Cardiac fibroblast (primary cell): ENCODE results near the gene SAP30L.

Source experiments
- DNase-seq, 2 donors: peaks; one replicate each; pipeline versions ENCODE4 v3.0.0 to v3.0.0-alpha.2; 2010; ENCODE audit warnings: low read depth in 2 of 2
- H3K4me3 ChIP-seq, 2 donors: replicated peaks in 1 of 2; 1 replicate in 1 of 2; 2 replicates in 1 of 2; pipeline ENCODE4 v1.5.1; 2011; ENCODE audit warnings: low read depth in 2 of 2, low read length in 2 of 2, mild to moderate bottlenecking in 2 of 2, moderate library complexity in 1 of 2
- TF ChIP-seq, protein P1 (sequence below): IDR thresholded peaks from one replicate; pipeline ENCODE4 v1.5.1; 2011; ENCODE audit warnings: low read depth, mild to moderate bottlenecking, low read length, inconsistent platforms

The SAP30L gene

DNA sequence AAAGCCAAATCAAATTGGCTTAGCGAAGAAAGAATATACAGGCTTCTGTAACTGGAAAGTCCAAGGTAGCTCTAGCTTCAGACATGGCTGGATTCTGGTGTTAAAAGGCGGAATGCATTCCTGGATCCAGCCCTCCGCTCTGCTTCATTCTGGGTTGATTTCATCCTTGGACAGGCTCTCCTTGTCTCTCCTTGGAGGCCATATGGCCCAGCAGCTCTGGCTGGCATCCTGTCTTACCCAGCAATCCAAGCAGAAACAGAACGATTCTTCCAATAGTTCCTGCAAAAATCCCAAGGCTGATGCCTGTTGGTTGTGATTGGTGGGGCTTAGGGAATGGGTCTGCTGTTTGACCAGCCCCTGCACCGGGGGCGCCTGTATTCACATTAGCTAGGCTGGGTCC is 37.0 kb upstream of the SAP30L start:
- TF ChIP-seq, protein P1, sequence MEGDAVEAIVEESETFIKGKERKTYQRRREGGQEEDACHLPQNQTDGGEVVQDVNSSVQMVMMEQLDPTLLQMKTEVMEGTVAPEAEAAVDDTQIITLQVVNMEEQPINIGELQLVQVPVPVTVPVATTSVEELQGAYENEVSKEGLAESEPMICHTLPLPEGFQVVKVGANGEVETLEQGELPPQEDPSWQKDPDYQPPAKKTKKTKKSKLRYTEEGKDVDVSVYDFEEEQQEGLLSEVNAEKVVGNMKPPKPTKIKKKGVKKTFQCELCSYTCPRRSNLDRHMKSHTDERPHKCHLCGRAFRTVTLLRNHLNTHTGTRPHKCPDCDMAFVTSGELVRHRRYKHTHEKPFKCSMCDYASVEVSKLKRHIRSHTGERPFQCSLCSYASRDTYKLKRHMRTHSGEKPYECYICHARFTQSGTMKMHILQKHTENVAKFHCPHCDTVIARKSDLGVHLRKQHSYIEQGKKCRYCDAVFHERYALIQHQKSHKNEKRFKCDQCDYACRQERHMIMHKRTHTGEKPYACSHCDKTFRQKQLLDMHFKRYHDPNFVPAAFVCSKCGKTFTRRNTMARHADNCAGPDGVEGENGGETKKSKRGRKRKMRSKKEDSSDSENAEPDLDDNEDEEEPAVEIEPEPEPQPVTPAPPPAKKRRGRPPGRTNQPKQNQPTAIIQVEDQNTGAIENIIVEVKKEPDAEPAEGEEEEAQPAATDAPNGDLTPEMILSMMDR = no peak
- DNase-seq = no peak
- H3K4me3 ChIP-seq = no peak overlapping the region

DNA sequence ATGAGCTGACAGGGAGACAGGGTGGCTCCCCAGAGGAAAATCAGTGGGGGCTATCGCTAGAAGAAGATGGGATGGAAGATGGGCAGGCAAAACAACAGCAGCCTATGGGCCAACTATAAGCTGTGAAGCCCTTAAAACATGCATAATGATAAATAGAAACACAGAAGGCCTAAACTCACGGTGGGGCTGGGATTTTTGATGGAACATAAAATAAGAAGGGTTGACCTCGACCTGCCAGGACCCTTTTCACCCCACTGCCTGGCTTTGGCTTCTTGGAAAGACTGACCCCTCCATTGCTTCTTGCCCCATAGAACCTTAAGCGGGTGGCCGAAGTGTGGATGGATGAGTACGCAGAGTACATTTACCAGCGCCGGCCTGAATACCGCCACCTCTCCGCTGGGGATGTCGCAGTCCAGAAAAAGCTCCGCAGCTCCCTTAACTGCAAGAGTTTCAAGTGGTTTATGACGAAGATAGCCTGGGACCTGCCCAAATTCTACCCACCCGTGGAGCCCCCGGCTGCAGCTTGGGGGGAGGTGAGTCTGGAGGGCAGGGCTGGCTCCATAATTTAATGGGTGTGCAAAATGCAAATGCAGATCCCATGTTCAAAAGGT is 36.5 kb upstream of the SAP30L start:
- H3K4me3 ChIP-seq = no peak overlapping the region
- no peak for DNase-seq
- TF ChIP-seq, protein P1 = no peak

DNA sequence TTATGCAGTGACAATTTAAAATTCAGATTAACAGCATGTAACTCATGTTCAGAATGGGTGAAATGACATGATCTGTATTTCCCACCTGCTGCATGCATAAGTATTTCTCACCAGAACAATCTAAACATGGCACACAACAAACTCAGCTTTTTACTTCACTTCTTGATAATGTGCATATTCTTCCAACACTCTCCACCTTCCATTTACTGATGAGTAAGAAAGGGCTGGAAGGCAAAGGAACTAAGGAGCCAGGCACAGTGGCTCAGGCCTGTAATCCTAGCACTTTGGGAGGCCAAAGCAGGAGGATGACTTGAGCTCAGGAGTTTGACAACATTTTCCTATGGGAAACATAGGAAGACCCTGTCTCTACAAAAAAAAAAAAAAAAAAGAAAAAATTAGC is 35.8 kb upstream of the SAP30L start:
- DNase-seq = no peak
- H3K4me3 ChIP-seq = no peak overlapping the region
- TF ChIP-seq, protein P1 = no peak

DNA sequence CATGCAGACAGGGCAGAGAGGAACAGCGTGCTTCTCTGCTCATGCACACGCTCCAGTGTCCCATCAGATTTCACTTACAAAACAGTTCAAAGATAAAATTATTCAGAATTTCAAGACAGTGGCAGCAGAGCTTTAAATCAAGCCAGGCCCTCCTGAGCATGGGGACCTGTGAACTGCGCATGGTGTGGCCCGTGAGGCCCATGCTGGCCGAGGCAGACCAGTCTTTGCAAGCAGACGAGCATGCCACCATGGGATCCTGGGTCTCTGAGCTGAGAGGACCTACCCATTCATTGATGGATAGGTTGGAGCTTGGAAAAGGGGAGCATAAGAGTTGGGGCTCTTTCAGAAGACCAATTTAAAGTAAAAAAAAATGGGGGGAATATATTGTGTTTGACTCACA is 35.0 kb upstream of the SAP30L start:
- TF ChIP-seq, protein P1 = no peak
- no peak overlapping the region for H3K4me3 ChIP-seq

DNA sequence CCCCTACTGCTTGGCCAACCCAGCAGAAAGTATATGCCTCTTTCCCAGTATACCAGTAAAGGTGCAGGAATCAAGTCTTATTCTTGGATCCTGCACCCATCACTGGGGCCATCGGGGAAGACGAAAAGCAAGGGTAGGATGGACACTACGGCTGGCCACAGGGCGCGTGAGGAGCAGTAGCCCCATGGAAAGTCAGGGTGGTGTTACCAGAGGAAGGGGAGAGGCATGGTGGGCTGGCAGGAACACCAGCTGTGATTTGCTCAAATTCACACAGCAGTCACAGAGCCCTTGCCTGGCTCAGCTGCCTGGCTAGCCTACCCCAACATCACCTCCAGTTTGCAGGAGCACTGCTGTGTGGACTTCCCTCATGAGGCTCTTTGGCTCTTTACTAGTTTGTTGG is 34.5 kb upstream of the SAP30L start:
- DNase-seq = no peak
- TF ChIP-seq, protein P1 = no peak

More for the DNA sequence above, 35.0 kb upstream of the SAP30L start:
- no peak for DNase-seq

DNA sequence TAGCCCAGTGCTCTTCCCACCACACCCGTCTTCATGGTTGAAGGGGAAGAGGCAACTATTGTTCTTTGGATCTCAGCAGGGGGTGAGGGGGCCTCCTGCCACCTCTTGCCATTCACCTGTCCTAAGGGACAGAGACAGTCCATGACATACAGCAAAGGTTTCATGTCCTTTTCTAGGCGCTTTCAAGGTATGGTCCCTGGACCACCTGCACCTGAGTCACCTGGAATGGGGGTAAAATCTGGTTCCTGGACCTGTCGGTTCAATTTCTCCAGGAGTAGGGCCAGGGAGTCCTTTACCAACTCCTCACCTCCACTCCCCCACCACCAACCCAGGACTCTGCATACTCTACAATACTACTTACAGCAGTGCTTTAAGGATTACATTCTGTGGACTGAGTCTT is 33.5 kb upstream of the SAP30L start:
- H3K4me3 ChIP-seq = no peak overlapping the region
- no peak for DNase-seq
- TF ChIP-seq, protein P1 = no peak

More for the DNA sequence above, 34.5 kb upstream of the SAP30L start:
- H3K4me3 ChIP-seq = no peak overlapping the region

DNA sequence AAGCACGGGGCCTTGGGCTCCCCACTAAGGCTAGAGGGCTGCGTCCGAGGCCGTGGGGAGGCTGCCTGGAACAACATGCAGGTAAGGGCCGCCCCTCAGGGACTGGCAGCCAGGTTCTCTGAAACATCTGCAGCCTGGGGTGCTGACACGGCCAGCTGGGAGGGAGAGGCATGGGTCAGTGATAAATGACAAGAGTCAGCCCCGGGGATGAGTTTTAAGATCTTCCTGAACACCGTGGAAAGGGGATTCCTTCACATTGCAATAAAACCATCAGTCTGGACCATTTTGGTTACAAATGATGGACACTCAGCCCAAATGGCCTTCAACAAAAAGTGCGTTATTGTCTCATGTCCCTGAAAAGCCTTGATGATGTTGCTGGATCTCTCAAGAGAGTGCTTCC is 32.9 kb upstream of the SAP30L start:
- TF ChIP-seq, protein P1 = no peak
- no peak for DNase-seq
- H3K4me3 ChIP-seq = no peak overlapping the region
